ENCODE measurements around the gene FARSB.

FARSB gene

DNA sequence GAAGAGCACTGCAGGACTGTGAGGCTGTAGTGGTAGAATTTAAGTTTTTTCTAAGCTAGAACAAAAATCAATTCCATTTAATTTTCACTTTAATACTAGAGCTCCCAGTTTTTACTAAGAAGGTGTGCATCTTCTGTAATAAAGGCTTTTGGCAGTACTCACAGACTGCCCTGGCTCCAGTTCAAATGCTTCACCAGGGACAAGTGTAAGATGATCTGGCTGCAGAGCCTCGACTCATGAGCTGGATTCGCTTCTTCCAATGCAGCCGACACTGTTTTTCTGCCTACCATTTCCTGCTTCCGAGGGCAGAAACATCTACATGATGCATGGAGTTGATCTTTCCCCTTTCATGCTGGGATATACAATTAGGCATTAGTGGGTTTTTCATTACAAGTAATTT, 87.0 kb downstream of the FARSB start:
- H3K4me1 Mint-ChIP-seq (ENCODE audit: low read depth): no peaks in the 10 kb centered on the region
- peaks cover 86% of the 10 kb centered on the region for H3K36me3 Mint-ChIP-seq (ENCODE audit: low read depth)
- H3K9me3 Mint-ChIP-seq: no peaks in the 10 kb centered on the region
- H3K4me3 Mint-ChIP-seq: no peak overlapping the region
- no peaks in the 10 kb centered on the region for H3K27me3 Mint-ChIP-seq
- no peak overlapping the region for H3K27ac Mint-ChIP-seq

DNA sequence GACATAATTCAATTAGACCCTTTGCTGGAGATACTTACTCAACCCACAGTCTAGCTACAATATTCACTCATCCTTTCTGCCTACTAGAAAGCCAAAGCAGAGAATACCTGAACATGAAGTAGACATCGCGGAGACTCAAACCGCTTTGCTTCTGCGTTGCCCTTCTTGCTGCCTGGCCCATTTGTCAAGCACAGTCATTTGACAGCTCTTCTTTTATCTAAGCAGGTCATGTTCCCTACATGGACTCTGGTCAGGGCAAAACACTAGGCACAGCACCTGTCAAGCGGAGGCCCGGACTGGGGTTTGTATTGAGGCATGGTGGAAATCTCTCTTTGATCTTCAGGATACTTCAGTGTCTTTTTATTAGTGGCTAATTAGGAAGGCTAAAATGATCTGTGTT, 89.7 kb downstream of the FARSB start:
- peaks cover 72% of the 10 kb centered on the region for H3K36me3 Mint-ChIP-seq (ENCODE audit: low read depth)
- H3K27me3 Mint-ChIP-seq: no peaks in the 10 kb centered on the region
- H3K9me3 Mint-ChIP-seq: no peaks in the 10 kb centered on the region
- H3K4me3 Mint-ChIP-seq: no peak overlapping the region
- H3K4me1 Mint-ChIP-seq (ENCODE audit: low read depth): no peaks in the 10 kb centered on the region
- no peak overlapping the region for H3K27ac Mint-ChIP-seq

DNA sequence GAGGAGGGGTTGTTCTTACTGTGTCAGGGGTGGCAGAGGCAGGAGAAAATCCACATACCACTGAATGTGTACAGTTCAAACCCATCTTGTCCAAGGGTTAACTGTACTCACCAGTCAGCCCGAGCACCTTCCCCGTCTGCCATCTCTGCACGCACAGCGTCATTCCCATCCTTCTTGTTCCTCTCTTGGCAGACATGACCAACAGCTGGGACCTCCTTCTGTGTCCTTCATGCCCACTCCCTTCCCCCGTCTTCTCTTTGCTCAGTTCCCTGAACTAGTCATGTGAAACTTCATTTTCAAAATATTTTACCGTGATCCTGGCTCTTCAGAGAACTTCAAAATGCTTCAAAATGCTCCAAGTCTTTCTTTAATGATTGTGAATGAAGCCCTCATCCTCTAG, 92.0 kb downstream of the FARSB start:
- Mint-ChIP-seq H3K27me3 (no peaks in the 10 kb centered on the region), H3K4me1 (ENCODE audit: low read depth) (no peaks in the 10 kb centered on the region), H3K4me3 (no peak overlapping the region), H3K27ac (no peak overlapping the region), H3K9me3 (no peaks in the 10 kb centered on the region), H3K36me3 (ENCODE audit: low read depth) (peaks cover 54% of the 10 kb centered on the region)

DNA sequence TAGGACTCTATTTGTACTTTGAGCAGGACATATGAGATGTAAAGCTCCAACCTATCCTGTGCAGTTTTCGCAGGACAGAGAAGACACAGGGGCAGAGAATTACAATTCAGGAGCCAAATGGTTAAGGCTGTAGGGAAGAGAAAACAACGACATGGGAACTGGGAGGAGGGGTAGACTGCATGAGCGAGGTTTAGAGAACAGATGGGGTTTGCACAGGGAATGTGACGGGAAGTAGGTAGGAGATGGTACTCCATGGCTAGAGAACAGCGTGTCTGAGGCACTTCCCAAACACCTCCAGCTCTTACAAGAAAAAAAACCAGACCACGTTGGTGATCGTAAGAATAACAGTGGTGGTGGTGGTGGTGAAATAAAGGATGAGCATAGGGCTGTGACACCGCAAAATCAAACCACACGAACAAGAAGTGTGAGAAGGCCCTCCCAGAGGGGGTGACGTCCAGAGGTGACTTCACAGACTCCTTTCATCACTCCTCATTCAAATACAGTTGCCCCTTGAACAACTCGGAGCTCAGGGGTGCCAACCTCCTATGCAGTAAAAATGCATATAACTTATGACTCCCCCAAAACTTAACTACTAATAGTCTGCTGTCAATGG, 92.7 kb downstream of the FARSB start:
- H3K4me1 Mint-ChIP-seq (ENCODE audit: low read depth): no peaks in the 10 kb centered on the region
- no peak overlapping the region for H3K4me3 Mint-ChIP-seq
- H3K27ac Mint-ChIP-seq: peak overlapping the region; percentile 23

DNA sequence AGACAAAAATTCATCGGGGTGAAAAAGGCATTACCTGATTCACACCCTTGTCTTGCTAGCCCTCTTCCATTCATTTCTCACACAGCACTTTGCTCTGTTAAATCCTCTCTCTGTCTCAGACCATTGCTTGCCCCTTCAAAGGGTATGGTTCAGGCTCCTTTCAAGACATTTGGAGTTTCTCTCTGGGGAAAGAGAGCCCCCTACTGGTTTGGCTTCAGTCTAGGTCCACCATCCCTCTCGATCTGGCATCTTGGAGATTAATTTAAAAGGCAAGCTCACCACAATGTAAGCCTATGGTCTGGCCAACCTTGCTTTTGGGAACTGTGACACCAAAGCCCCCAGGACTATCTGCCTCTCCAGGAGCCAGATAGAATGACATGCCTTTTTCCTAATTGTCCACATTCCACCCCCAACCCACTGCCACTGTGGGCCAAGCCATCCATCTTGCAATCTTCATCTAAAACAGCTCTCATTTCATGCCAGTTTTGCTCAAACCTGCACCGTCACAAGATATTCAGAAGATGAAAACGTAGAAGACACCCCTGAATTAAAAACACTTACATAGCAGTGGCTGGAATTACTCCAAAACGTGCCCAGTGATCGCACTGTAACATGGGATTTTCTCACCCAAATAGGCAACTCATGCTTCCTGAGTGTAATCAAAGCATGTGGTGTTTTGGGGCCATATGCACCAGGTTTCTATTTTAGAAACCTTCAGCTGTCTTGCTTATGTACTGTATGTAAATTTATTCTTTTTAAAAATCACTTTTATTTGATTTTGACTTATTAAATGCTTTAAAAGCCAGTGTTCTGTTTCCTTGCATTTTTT, 93.9 kb downstream of the FARSB start:
- H3K27ac Mint-ChIP-seq: no peak overlapping the region
- H3K9me3 Mint-ChIP-seq: no peaks in the 10 kb centered on the region
- H3K36me3 Mint-ChIP-seq (ENCODE audit: low read depth): peaks cover 39% of the 10 kb centered on the region
- no peak overlapping the region for H3K4me3 Mint-ChIP-seq
- H3K27me3 Mint-ChIP-seq: no peaks in the 10 kb centered on the region
- H3K4me1 Mint-ChIP-seq (ENCODE audit: low read depth): no peaks in the 10 kb centered on the region

More for the DNA sequence above, 92.7 kb downstream of the FARSB start:
- H3K9me3 Mint-ChIP-seq: no peaks in the 10 kb centered on the region
- peaks cover 51% of the 10 kb centered on the region for H3K36me3 Mint-ChIP-seq (ENCODE audit: low read depth)
- H3K27me3 Mint-ChIP-seq: no peaks in the 10 kb centered on the region

DNA sequence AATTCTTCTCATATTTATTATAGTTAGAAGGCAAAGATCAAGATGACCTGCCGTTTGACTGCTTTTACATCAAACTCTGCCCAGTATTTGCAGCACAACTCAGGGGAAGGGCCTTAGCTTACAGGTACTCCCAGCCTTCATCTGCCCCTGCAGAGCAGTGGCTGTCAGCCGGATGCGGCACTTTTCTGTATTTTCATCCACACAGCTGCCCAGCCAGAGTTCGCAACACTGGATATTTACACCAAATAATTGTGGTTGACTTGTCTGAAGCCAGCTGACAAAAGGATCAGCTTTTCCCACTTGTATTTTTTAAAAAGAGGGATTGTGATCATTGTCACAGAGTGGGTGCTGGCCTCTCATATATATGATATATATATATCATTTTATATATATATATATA, 94.7 kb downstream of the FARSB start:
- Mint-ChIP-seq H3K36me3 (ENCODE audit: low read depth) (peaks cover 30% of the 10 kb centered on the region), H3K4me3 (no peak overlapping the region), H3K4me1 (ENCODE audit: low read depth) (no peaks in the 10 kb centered on the region), H3K27ac (no peak overlapping the region), H3K9me3 (no peaks in the 10 kb centered on the region), H3K27me3 (no peaks in the 10 kb centered on the region)

DNA sequence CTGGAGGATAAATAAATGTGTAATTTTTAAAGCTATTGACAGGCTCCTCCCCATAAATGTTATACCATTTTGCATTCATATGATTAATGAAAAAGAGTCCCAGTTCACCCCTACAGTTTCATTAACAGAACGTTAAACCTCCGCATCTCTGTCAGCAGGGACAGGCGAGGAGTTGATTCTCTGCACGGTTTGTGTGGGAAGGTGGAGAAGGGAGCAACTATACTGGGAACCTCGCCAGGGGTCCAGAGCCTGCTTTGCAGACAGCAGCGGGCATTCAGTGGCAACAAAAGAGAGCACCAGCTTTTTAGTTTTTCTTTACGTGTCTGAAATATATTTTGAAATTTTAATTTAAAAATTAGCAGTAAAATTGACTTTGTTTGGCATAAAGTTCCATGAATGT, 101.4 kb downstream of the FARSB start:
- Mint-ChIP-seq H3K36me3 (ENCODE audit: low read depth) (no peaks in the 10 kb centered on the region), H3K9me3 (no peaks in the 10 kb centered on the region), H3K4me1 (ENCODE audit: low read depth) (no peaks in the 10 kb centered on the region), H3K27me3 (peaks cover 24% of the 10 kb centered on the region), H3K4me3 (no peak overlapping the region), H3K27ac (no peak overlapping the region)

DNA sequence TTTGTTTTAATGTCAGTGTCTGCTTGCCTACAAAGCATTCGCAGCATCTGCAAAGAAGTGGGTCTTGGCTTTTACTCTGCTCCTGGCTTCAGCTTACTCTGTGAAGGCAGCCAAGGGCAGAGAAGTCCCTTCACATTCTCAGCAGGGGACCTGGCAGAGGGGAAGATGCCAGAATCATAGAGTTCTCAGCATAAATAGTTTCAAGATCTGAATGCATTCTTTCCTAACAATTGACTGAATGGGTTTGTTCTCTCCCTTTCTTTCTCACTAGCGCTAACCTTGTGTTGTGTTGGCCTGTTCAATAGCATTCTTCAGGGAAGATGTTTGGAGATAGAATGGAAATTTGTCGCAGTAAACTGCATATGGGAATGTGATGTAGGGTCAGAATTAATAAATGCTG, 106.9 kb downstream of the FARSB start:
- Mint-ChIP-seq H3K4me3 (no peak overlapping the region), H3K4me1 (ENCODE audit: low read depth) (no peaks in the 10 kb centered on the region), H3K9me3 (no peaks in the 10 kb centered on the region), H3K36me3 (ENCODE audit: low read depth) (no peaks in the 10 kb centered on the region), H3K27ac (no peak overlapping the region), H3K27me3 (peaks cover 35% of the 10 kb centered on the region)

DNA sequence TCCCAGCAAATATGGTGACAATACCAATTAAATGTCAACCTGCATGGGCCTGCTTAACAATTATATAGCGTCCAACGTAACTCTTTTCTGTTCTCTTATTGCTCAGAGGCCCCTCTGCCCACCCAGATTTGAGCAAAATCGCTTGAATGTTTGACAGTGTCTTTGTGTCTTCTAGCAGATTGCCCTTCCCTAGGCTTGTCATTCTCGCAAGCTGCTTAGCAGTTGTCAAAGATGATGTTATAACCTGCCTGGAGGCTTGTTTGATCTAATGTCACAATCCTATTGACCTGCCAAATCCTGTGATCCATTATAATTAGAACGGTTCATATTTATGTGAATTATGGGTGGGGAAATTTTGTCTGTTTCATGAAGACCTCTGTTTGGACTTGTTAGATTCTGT, 108.8 kb downstream of the FARSB start:
- Mint-ChIP-seq H3K27me3 (peaks cover 28% of the 10 kb centered on the region), H3K27ac (no peak overlapping the region), H3K4me3 (no peak overlapping the region), H3K36me3 (ENCODE audit: low read depth) (no peaks in the 10 kb centered on the region), H3K4me1 (ENCODE audit: low read depth) (no peaks in the 10 kb centered on the region), H3K9me3 (no peaks in the 10 kb centered on the region)

DNA sequence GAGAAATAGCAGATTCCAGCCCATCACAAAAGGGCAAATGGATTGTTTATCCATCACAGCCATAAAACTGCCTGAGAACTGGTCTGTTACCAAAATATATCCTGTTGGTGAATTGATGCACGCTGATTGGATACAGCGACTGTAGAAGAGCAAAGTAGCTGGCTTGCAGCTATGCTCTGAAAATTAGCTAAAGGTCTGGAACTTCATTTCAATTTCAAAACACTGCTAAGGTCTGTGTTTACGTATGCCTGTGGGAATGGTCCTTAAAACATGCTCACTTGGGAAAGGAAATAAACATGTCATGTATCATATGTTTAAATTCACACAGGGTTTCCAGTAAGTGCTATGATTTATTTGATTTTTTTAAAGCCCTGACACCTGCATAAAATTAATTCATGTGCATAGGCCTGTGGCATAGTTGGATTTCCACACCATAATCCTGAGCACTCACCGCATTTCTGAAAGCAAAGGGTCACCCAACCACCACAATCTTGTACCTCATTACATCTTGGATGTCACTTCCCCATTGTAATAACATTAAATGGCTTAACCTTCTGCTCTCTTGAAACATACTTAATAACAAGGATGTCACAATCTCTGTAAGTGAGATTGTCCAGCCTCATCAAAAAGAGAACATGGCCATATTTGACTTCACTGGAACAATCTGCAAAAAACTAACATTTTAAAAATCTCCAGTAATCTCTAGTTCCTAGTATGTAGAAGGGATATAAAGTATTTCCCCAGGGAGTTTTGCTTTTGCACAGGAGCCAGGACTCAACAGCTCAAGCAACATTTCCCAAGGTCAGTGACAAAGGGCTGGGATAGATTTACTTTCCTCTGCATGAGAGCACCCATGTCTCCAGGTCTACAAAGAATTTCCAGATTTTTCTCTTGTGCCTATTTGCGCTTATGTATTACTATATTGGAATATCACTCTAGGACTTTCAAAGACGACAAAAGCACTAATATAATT, 109.8 kb downstream of the FARSB start:
- Mint-ChIP-seq H3K27me3 (peaks cover 28% of the 10 kb centered on the region), H3K4me1 (ENCODE audit: low read depth) (no peaks in the 10 kb centered on the region), H3K27ac (no peak overlapping the region), H3K4me3 (no peak overlapping the region), H3K9me3 (no peaks in the 10 kb centered on the region), H3K36me3 (ENCODE audit: low read depth) (no peaks in the 10 kb centered on the region)

DNA sequence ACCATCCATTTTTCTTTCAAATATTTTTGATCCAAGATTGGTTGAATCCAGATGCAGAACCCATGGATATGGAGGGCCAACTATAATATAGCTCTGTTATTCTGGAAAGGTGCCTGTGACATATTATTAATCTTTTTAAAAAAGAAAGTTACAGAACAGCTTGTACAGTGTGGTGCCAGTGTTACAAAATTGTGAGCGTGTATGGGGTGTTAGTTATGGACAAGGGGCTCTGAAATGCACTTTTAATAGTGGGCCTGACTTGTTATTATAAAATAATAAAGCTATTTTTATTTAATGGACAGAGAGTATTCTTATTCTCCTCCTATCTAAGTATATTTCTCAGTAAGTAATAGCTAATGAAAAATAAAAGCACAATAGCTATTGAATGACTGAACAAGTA, 111.2 kb downstream of the FARSB start:
- Mint-ChIP-seq H3K4me1 (ENCODE audit: low read depth) (no peaks in the 10 kb centered on the region), H3K4me3 (no peak overlapping the region), H3K27me3 (peaks cover 23% of the 10 kb centered on the region), H3K27ac (no peak overlapping the region), H3K36me3 (ENCODE audit: low read depth) (no peaks in the 10 kb centered on the region), H3K9me3 (no peaks in the 10 kb centered on the region)

DNA sequence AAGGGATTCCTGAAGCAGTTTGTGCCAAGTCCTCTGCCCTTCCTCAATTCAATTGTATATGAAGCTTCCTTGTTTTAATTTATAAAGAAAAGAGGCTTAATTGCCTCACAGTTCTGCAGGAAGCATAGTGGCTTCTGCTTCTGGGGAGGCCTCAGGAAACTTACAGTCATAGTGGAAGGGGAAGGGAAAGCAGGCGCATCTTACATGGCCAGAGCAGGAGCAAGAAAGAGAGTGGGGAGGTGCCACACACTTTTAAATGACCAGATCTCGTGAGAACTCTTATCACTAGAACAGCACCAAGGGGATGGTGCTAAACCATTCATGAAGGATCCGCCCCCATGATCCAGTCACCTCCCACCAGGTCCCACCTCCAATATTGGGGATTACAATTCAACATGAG, 117.4 kb downstream of the FARSB start:
- Mint-ChIP-seq H3K36me3 (ENCODE audit: low read depth) (no peaks in the 10 kb centered on the region), H3K4me3 (no peak overlapping the region), H3K27ac (no peak overlapping the region), H3K27me3 (peaks cover 19% of the 10 kb centered on the region), H3K9me3 (no peaks in the 10 kb centered on the region), H3K4me1 (ENCODE audit: low read depth) (no peaks in the 10 kb centered on the region)

DNA sequence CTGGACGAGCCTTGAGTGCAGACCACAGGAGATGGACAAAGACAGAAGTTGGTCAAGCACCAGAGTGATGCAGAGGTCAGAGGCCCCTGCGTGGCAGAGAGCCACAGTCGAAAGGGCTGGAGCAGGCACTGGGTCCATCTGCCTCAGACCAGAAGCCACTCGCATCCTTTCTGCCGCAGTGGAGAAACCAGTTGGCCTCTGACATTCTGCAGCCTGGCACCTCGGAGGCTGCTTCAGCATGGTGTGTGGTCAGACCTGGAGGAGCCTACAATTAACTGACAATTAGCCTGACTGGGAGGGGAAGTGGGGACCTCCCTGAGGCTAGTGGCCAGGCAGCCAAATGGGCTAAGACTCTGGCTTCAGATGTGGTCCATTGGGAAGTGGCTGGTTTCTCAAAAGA, 120.4 kb downstream of the FARSB start:
- Mint-ChIP-seq H3K4me3 (no peak overlapping the region), H3K9me3 (no peaks in the 10 kb centered on the region)

DNA sequence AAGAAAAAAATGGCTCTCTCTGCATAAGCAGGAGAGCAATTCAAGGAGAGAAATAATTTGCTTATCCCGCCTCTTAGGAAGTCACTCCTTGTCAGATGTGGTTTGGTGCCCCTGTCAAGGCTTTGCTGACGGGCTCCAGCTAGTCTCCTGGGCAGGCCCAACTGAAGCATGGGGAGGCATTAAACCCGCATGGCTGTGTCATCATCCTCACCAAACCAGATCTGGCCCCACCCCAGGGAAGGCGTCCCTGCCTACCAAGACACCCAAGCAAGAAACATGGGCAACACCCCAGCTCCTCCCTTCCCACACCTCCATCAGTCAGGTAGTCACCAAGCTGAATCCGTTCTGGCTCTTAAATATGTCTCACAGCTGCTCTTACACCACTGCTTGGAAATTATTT, 123.6 kb downstream of the FARSB start:
- Mint-ChIP-seq H3K27me3 (peaks cover 7% of the 10 kb centered on the region), H3K36me3 (ENCODE audit: low read depth) (no peaks in the 10 kb centered on the region), H3K4me3 (no peak overlapping the region), H3K9me3 (no peaks in the 10 kb centered on the region), H3K27ac (no peak overlapping the region), H3K4me1 (ENCODE audit: low read depth) (no peaks in the 10 kb centered on the region)

More for the DNA sequence above, 120.4 kb downstream of the FARSB start:
- H3K27me3 Mint-ChIP-seq: peaks cover 10% of the 10 kb centered on the region
- H3K4me1 Mint-ChIP-seq (ENCODE audit: low read depth): no peaks in the 10 kb centered on the region
- no peaks in the 10 kb centered on the region for H3K36me3 Mint-ChIP-seq (ENCODE audit: low read depth)
- no peak overlapping the region for H3K27ac Mint-ChIP-seq

Measured in stimulated activated naive CD8-positive, alpha-beta T cell treated with anti-CD3 and anti-CD28 coated beads, Interleukin-15, Interleukin-2, amounts not matched to agents 100 ng/mL and 50 ng/mL, for 24 hours (primary cell).